ENCODE results near the gene RFC3. TPM values are rescaled to one million over a fixed set of nuclear protein-coding genes. Genes with fewer than 3 reads are reported as not detected.

RFC3 gene
- total and polyA plus RNA-seq, 9 of the 15 experiments (the other 6 are each of a cell fraction or from before 2014, with no cell fraction given): 31.3 to 94.0 (median 54.0) TPM

DNA sequence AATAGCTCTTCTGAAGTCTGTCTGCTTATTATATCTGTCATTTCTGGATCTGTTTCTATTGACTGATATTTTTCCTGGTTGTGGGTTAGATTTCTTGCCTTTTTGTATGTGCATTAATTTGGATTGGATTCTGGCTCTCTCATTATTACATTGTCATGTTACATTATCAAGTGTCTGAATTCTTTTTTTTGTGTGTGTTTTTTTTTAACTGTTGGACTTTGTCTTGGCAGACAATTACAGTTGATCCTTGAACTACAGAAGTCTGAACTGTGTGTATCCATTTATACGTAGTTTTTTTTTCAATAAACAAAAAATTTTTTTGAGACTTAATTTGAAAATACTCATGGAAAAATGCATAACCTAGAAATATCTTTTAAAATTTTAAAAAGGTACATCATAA is 22.5 kb downstream of the RFC3 start:
- Histone ChIP-seq H3K36me3 (ENCODE audit: control insufficient read depth, insufficient read depth, low read length) (peaks cover 86% of the 10 kb centered on the region), H3K9me1 (ENCODE audit: control insufficient read depth, insufficient read depth, low read length) (no peaks in the 10 kb centered on the region), H3K27ac (ENCODE audit: extremely low read depth, low read depth, low read length) (no peak overlapping the region), H3K79me2 (ENCODE audit: control insufficient read depth, insufficient read depth, low read length) (no peaks in the 10 kb centered on the region), H3K27me3 (ENCODE audit: control insufficient read depth in 2 of 2, insufficient read depth in 2 of 2, low read length in 2 of 2) (no peaks in the 10 kb centered on the region), H3K9me3 (replicated peaks; ENCODE audit: control insufficient read depth, insufficient read depth, low read depth, low read length) (no peaks in the 10 kb centered on the region), H3K4me3 (no peak overlapping the region), H2AFZ (ENCODE audit: low read depth, low read length) (no peak overlapping the region), H3K4me1 (replicated peaks in 1 of 2; ENCODE audit: control insufficient read depth in 2 of 2, insufficient read depth in 2 of 2, low read length in 2 of 2) (no peaks in the 10 kb centered on the region; a peak in 1 of 5 replicates), H4K20me1 (replicated peaks; ENCODE audit: control insufficient read depth, insufficient read depth, low read length) (no peaks in the 10 kb centered on the region), H3K4me2 (ENCODE audit: insufficient read depth, low read length) (no peak overlapping the region), H3K9ac (ENCODE audit: insufficient read depth in 1 of 2, low read depth in 2 of 2, low read length in 2 of 2) (no peak overlapping the region)
- TF ChIP-seq MXI1 (IDR thresholded peaks at IDR 0.05; ENCODE audit: low read depth, low read length): no peak
- no peak for TF ChIP-seq ZNF778 (CRISPR knock-in tag; IDR thresholded peaks at IDR 0.05)
- no peak for TF ChIP-seq SUPT5H (IDR thresholded peaks at IDR 0.05)
- TF ChIP-seq L3MBTL2 (IDR thresholded peaks at IDR 0.05): no peak
- no peak for TF ChIP-seq SREBF1 (IDR thresholded peaks at IDR 0.05; ENCODE audit: borderline replicate concordance, low read depth, low read length)
- TF ChIP-seq POLR2AphosphoS2 (IDR thresholded peaks at IDR 0.05; ENCODE audit: low read length): no peak
- no peak for TF ChIP-seq KLF10 (CRISPR knock-in tag; IDR thresholded peaks at IDR 0.05)
- TF ChIP-seq NRF1 (conservative IDR thresholded peaks at IDR 0.05 in 1 of 2, IDR thresholded peaks at IDR 0.05 in 1 of 2): no peak
- TF ChIP-seq ILF3 (IDR thresholded peaks at IDR 0.05; ENCODE audit: borderline replicate concordance): no peak
- ATAC-seq: no peak
- no TSS peak for BruUV-seq (replicated peaks)
- FAIRE-seq: no peak
- WGBS (ENCODE audit: insufficient coverage, low coverage, missing lambda C conversion rate): 100% methylated on average over 1 of the region's 1 CpG
- ChIA-PET POLR2A (interaction anchor here (0.9 kb wide), 1 partner anchor 9 kb away, joined by 3 read pairs; no protein-coding TSS in a partner anchor), CTCF (ENCODE audit: low intra/inter-chr PET ratio) (no interaction called here)
- in situ Hi-C loops (cut with MboI): no loop called here
- intact Hi-C loops (cut with micrococcal nuclease): no loop called here
- no peak for DNase-seq (ENCODE audit: extremely low read depth in 1 of 4, low spot score in 3 of 4)
